ENCODE measurements around the gene CSF3R. TPM values are rescaled to one million over a fixed set of nuclear protein-coding genes. Genes with fewer than 3 reads are reported as not detected.

The CSF3R gene
- total RNA-seq, 1 experiment from 2014 or later, result not detected

- Histone ChIP-seq H3K36me3 (peaks cover 35% of the 10 kb centered on the region), H3K9me3 (replicated peaks) (no peaks in the 10 kb centered on the region), H3K4me3 (no peak overlapping the region), H3K27me3 (replicated peaks) (no peaks in the 10 kb centered on the region), H3K4me1 (replicated peaks) (peaks cover 4% of the 10 kb centered on the region), H3K27ac (no peak overlapping the region)
- no peak for DNase-seq (ENCODE audit: low read depth in 1 of 2, low spot score in 2 of 2)
These were observed 29.7 kb downstream of the CSF3R start for GRCh38 chr1:36453051-36453450.

DNA sequence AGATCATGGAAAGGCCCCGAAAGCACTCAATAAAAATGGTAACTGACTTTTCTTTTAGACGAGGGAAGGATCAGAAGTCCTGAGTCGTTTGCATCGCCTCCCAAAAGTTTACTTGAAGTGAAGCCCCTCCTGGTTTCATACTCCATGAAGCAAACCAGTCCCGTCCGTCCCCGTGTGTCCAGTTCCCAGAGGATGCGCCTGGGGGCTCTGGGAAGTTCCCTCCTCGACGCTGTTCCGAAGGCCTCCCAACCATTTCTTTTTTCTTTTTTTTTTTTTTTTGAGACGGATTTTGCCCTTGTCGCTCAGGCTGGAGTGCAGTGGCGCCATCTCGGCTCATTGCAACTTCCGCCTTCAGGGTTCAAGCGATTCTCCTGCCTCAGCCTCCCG, 31.8 kb downstream of the CSF3R start:
- Histone ChIP-seq H3K36me3 (peaks cover 14% of the 10 kb centered on the region), H3K4me1 (replicated peaks) (peaks cover 4% of the 10 kb centered on the region), H3K9me3 (replicated peaks) (no peaks in the 10 kb centered on the region), H3K4me3 (peak overlapping the region; percentile 47), H3K27me3 (replicated peaks) (no peaks in the 10 kb centered on the region), H3K27ac (peak overlapping the region; percentile 81)
- no peak for DNase-seq (ENCODE audit: low read depth in 1 of 2, low spot score in 2 of 2)

- peak within 1 kb of the TSS; percentile 47 for H3K4me3 ChIP-seq
- H3K27ac ChIP-seq, result peak within 1 kb of the TSS; percentile 81
- peaks cover 9% of the 10 kb centered on the region for H3K36me3 ChIP-seq
- peaks cover 4% of the 10 kb centered on the region for H3K4me1 ChIP-seq (replicated peaks)
- no peaks in the 10 kb centered on the region for H3K27me3 ChIP-seq (replicated peaks)
- H3K9me3 ChIP-seq (replicated peaks), result no peaks in the 10 kb centered on the region
- peak; percentile 96 to 97 for DNase-seq (ENCODE audit: low read depth in 1 of 2, low spot score in 2 of 2)
These were observed 32.3 kb downstream of the CSF3R start, which contains the start of gene OSCP1 for GRCh38 chr1:36450270-36450918. Gene OSCP1 (minus strand): TSS chr1:36450451. CDS start chr1:36450369, 82 bp downstream.

- DNase-seq (ENCODE audit: low read depth in 1 of 2, low spot score in 2 of 2), result no peak
- Histone ChIP-seq H3K36me3 (no peaks in the 10 kb centered on the region), H3K9me3 (replicated peaks) (no peaks in the 10 kb centered on the region), H3K4me3 (no peak overlapping the region), H3K27ac (no peak overlapping the region), H3K27me3 (replicated peaks) (no peaks in the 10 kb centered on the region), H3K4me1 (replicated peaks) (peaks cover 4% of the 10 kb centered on the region)
These were observed 34.1 kb downstream of the CSF3R start for GRCh38 chr1:36448530-36449056.

DNA sequence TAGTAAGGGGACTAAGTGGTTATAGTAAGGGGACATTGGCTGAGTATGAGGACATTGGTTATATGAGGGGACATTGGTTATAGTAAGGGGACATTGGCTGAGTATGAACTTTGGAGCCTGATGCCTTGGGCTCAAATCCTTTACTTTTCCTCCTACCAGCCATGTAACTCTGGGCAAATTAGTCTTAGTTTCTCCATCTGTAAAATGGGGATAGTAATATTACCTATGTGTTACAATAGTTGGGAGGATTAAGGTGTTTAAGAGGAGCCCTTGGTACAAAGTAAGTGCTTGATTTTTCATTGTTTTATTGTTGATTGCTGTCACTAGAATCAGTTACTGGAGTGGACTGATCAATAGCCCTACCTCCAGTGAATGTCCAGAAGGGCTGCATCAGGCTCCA, 35.3 kb downstream of the CSF3R start:
- no peak for DNase-seq (ENCODE audit: low read depth in 1 of 2, low spot score in 2 of 2)
- Histone ChIP-seq H3K9me3 (replicated peaks) (no peaks in the 10 kb centered on the region), H3K27me3 (replicated peaks) (no peaks in the 10 kb centered on the region), H3K36me3 (no peaks in the 10 kb centered on the region), H3K4me1 (replicated peaks) (peaks cover 4% of the 10 kb centered on the region), H3K4me3 (no peak overlapping the region), H3K27ac (no peak overlapping the region)

- H3K9me3 ChIP-seq (replicated peaks), result no peaks in the 10 kb centered on the region
- H3K27me3 ChIP-seq (replicated peaks), result no peaks in the 10 kb centered on the region
- peaks cover 4% of the 10 kb centered on the region for H3K4me1 ChIP-seq (replicated peaks)
- H3K27ac ChIP-seq, result no peak overlapping the region
- H3K36me3 ChIP-seq, result no peaks in the 10 kb centered on the region
- H3K4me3 ChIP-seq, result no peak overlapping the region
- DNase-seq (ENCODE audit: low read depth in 1 of 2, low spot score in 2 of 2), result no peak
These were observed 36.0 kb downstream of the CSF3R start for GRCh38 chr1:36446746-36447145.

GRCh38 chr1:36446271-36446670, 36.4 kb downstream of the CSF3R start:
- Histone ChIP-seq H3K27me3 (replicated peaks) (no peaks in the 10 kb centered on the region), H3K4me3 (no peak overlapping the region), H3K27ac (no peak overlapping the region), H3K36me3 (no peaks in the 10 kb centered on the region), H3K4me1 (replicated peaks) (peaks cover 4% of the 10 kb centered on the region), H3K9me3 (replicated peaks) (no peaks in the 10 kb centered on the region)
- no peak for DNase-seq (ENCODE audit: low read depth in 1 of 2, low spot score in 2 of 2)

DNA sequence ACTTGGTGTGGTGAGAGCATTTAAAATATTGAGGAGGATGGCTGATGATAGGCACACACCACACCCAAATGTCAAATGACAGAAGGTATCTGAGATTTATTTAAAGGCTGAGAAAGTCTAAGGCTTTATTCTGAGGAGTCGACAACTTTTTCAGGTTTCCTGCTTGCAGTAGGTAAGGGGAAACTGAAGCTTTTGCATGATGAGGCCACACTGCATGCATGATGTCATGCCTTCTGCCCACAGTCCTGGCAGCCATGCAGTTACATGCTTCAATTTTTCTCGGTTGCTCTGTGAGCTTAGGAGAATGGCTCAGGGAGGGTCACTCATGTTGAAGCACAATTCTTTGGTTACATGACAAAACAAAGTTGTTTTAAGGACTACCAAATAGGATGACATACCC, 39.4 kb downstream of the CSF3R start:
- Histone ChIP-seq H3K4me3 (no peak overlapping the region), H3K27me3 (replicated peaks) (no peaks in the 10 kb centered on the region), H3K36me3 (no peaks in the 10 kb centered on the region), H3K27ac (no peak overlapping the region), H3K4me1 (replicated peaks) (no peaks in the 10 kb centered on the region), H3K9me3 (replicated peaks) (no peaks in the 10 kb centered on the region)
- DNase-seq (ENCODE audit: low read depth in 1 of 2, low spot score in 2 of 2), result no peak

GRCh38 chr1:36442337-36442736, 40.4 kb downstream of the CSF3R start:
- H3K27ac ChIP-seq, result no peak overlapping the region
- H3K4me3 ChIP-seq, result no peak overlapping the region
- no peaks in the 10 kb centered on the region for H3K4me1 ChIP-seq (replicated peaks)
- DNase-seq (ENCODE audit: low read depth in 1 of 2, low spot score in 2 of 2), result no peak
- no peaks in the 10 kb centered on the region for H3K36me3 ChIP-seq
- H3K27me3 ChIP-seq (replicated peaks), result no peaks in the 10 kb centered on the region
- H3K9me3 ChIP-seq (replicated peaks), result no peaks in the 10 kb centered on the region

- Histone ChIP-seq H3K4me3 (no peak overlapping the region), H3K4me1 (replicated peaks) (no peaks in the 10 kb centered on the region), H3K27ac (no peak overlapping the region), H3K27me3 (replicated peaks) (no peaks in the 10 kb centered on the region), H3K36me3 (no peaks in the 10 kb centered on the region), H3K9me3 (replicated peaks) (no peaks in the 10 kb centered on the region)
- no peak for DNase-seq (ENCODE audit: low read depth in 1 of 2, low spot score in 2 of 2)
These were observed 42.1 kb downstream of the CSF3R start for GRCh38 chr1:36440646-36441045.

DNA sequence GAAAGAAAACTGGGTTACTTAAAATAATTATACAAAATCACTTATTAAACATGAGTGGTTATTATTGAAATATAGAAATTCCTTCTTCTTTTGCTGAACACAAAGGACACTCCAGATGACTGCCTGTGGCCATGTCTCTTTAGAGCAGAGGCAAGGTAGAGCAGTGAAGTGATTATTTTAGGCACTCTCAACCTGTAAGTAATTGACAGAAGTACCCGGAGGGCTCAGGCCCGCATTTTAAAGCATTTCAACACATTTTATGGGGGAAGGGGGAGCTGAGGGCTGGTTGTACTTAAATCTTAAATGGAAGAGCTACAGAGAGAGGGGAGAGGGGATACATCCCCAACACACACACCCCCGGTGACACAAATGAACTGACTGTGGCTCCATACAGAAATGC, 42.7 kb downstream of the CSF3R start:
- Histone ChIP-seq H3K36me3 (no peaks in the 10 kb centered on the region), H3K27me3 (replicated peaks) (no peaks in the 10 kb centered on the region), H3K4me1 (replicated peaks) (no peaks in the 10 kb centered on the region), H3K27ac (no peak overlapping the region), H3K9me3 (replicated peaks) (no peaks in the 10 kb centered on the region), H3K4me3 (no peak overlapping the region)
- no peak for DNase-seq (ENCODE audit: low read depth in 1 of 2, low spot score in 2 of 2)

DNA sequence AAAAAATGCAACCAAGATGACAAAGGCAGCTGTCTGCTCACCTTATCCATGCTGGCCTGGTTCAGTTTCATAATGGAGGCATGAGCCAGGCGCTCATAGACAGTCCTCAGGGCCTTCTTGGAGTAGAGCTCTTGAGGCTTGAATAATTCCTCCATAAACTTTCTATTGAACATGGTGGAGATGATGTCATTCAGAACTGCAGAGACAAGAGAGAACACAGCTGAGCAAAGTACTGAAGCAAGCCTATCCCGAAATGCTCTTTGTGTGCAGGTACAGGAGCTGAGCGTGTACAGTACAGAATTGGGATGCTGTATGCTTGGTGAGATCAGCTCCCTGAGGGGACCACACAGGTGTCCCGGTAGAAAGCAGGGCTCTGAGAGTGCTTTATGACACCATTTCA, 44.0 kb downstream of the CSF3R start:
- Histone ChIP-seq H3K4me3 (no peak overlapping the region), H3K36me3 (no peaks in the 10 kb centered on the region), H3K27me3 (replicated peaks) (no peaks in the 10 kb centered on the region), H3K27ac (no peak overlapping the region), H3K9me3 (replicated peaks) (no peaks in the 10 kb centered on the region), H3K4me1 (replicated peaks) (no peaks in the 10 kb centered on the region)
- DNase-seq (ENCODE audit: low read depth in 1 of 2, low spot score in 2 of 2), result no peak

DNA sequence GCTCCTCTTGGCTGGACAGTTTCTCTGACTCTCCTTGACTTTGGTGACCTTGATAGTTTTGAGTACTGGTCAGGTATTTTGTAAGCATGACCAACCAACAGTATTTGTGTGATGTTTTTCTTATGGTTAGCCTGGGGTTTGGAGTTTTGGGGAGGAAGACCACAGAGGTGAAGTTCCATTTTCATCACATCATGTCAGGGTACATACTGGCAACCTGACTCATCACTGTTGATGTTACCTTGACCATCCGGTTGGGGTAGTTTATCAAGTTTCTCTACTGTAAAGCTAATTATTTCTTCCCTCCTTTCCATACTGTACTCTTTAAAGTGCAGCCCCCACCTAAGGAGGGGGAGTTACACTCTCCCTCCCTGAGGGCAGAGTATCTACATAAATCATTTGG, 45.9 kb downstream of the CSF3R start:
- Histone ChIP-seq H3K4me1 (replicated peaks) (no peaks in the 10 kb centered on the region), H3K36me3 (no peaks in the 10 kb centered on the region), H3K27me3 (replicated peaks) (no peaks in the 10 kb centered on the region), H3K9me3 (replicated peaks) (no peaks in the 10 kb centered on the region), H3K4me3 (no peak overlapping the region), H3K27ac (no peak overlapping the region)
- DNase-seq (ENCODE audit: low read depth in 1 of 2, low spot score in 2 of 2), result no peak

GRCh38 chr1:36433102-36433501, 49.6 kb downstream of the CSF3R start:
- Histone ChIP-seq H3K36me3 (no peaks in the 10 kb centered on the region), H3K4me1 (replicated peaks) (no peaks in the 10 kb centered on the region), H3K4me3 (no peak overlapping the region), H3K27ac (no peak overlapping the region), H3K9me3 (replicated peaks) (no peaks in the 10 kb centered on the region), H3K27me3 (replicated peaks) (no peaks in the 10 kb centered on the region)
- DNase-seq (ENCODE audit: low read depth in 1 of 2, low spot score in 2 of 2), result no peak

DNA sequence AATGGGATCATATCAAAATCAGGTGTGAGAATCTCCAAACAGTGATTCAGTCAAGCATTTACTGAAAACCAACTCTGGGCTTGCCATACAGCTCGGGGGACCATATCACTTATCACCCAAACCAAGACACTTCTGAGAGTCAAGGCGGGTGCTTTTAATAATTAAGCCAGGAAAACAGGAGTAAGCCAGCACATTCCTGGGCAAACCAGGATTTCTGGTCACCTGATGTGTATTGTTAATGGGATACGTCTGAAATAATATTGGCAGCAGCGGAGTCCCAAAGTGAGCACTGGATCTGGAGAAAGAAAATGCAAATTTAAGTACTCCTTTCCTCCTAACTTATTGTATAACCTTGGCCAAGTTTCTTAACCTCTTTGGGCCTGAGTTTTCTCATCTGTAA, 50.1 kb downstream of the CSF3R start:
- H3K4me1 ChIP-seq (replicated peaks), result no peaks in the 10 kb centered on the region
- H3K4me3 ChIP-seq, result no peak overlapping the region
- H3K27me3 ChIP-seq (replicated peaks), result no peaks in the 10 kb centered on the region
- DNase-seq (ENCODE audit: low read depth in 1 of 2, low spot score in 2 of 2), result no peak
- no peaks in the 10 kb centered on the region for H3K36me3 ChIP-seq
- no peak overlapping the region for H3K27ac ChIP-seq
- H3K9me3 ChIP-seq (replicated peaks), result no peaks in the 10 kb centered on the region

Measured in SJSA1 (cell line).